GM19455 (cell line): ENCODE measurements around the gene PRICKLE4.
"Not testable (repeated sequence)": the region's sequence is repeated elsewhere in the genome, so short reads cannot be mapped to it uniquely, and the experiment has no call there.

Source experiments
- ATAC-seq: cut with Tn5 transposase; IDR thresholded peaks from one replicate; pipeline ENCODE4 v1.9.1; 2021; ENCODE audit not compliant: unreplicated experiment

The PRICKLE4 gene

GRCh38 chr6:41791305-41791704, 10.7 kb downstream of the PRICKLE4 start:
- no peak for ATAC-seq

GRCh38 chr6:41791984-41792383, 11.4 kb downstream of the PRICKLE4 start:
- no peak for ATAC-seq

GRCh38 chr6:41796474-41796873, 15.9 kb downstream of the PRICKLE4 start:
- no peak for ATAC-seq

- ATAC-seq, result no peak
Measured at GRCh38 chr6:41798901-41799558, 18.4 kb downstream of the PRICKLE4 start.

GRCh38 chr6:41799559-41799911, 19.0 kb downstream of the PRICKLE4 start:
- no peak for ATAC-seq

- ATAC-seq, result no peak
Measured at GRCh38 chr6:41801380-41801779, 20.8 kb downstream of the PRICKLE4 start.

GRCh38 chr6:41805830-41806774, 25.5 kb downstream of the PRICKLE4 start:
- ATAC-seq, result no peak

GRCh38 chr6:41811095-41811494, 30.5 kb downstream of the PRICKLE4 start:
- ATAC-seq, result no peak

- ATAC-seq, result not testable (repeated sequence)
Measured at GRCh38 chr6:41811946-41812345, 31.4 kb downstream of the PRICKLE4 start.

- ATAC-seq, result no peak
Measured at GRCh38 chr6:41813469-41813868, 32.9 kb downstream of the PRICKLE4 start.

GRCh38 chr6:41813956-41814355, 33.4 kb downstream of the PRICKLE4 start:
- ATAC-seq, result no peak

- ATAC-seq, result no peak
Measured at GRCh38 chr6:41814629-41815028, 34.0 kb downstream of the PRICKLE4 start.

- no peak for ATAC-seq
Measured at GRCh38 chr6:41815587-41815986, 35.0 kb downstream of the PRICKLE4 start.

- no peak for ATAC-seq
Measured at GRCh38 chr6:41818271-41819054, 37.9 kb downstream of the PRICKLE4 start.

GRCh38 chr6:41821266-41821665, 40.7 kb downstream of the PRICKLE4 start:
- no peak for ATAC-seq

GRCh38 chr6:41822021-41822420, 41.4 kb downstream of the PRICKLE4 start:
- ATAC-seq, result no peak

GRCh38 chr6:41823178-41823577, 42.6 kb downstream of the PRICKLE4 start:
- no peak for ATAC-seq

- ATAC-seq, result no peak
Measured at GRCh38 chr6:41824571-41825569, 44.3 kb downstream of the PRICKLE4 start.

- no peak for ATAC-seq
Measured at GRCh38 chr6:41826343-41827022, 45.9 kb downstream of the PRICKLE4 start.

- no peak for ATAC-seq
Measured at GRCh38 chr6:41832263-41832662, 51.7 kb downstream of the PRICKLE4 start.
